HG02970 (cell line): ENCODE data around the gene GPC5.
"Not testable (repeated sequence)": the region's sequence is repeated elsewhere in the genome, so short reads cannot be mapped to it uniquely, and the experiment has no call there.

Source experiments
- ATAC-seq: cut with Tn5 transposase; IDR thresholded peaks from one replicate; pipeline ENCODE4 v1.9.1; 2021; ENCODE audit warnings: mild to moderate bottlenecking, moderate library complexity, moderate number of reproducible peaks; ENCODE audit not compliant: unreplicated experiment, low FRiP score

The GPC5 gene

GRCh38 chr13:92842145-92842544, 1443.7 kb downstream of the GPC5 start:
- ATAC-seq: no peak

DNA sequence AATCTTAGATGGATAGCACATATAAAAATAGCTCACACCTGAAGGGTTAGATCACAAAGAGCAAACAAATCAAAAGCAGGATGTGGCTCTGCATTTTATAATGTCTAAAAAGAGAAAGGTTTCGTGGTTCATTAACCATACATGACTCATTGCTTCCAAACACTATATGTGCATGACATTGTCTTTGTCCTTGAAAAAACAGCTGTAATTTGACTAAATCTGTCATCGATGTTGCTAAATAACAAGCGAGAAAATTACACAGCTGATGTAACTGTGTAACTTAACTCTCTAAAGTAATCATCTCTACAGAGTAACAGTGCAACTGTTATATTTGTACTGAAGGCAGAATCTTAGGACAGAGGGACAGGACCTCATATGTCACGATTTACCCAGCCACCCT, 1445.1 kb downstream of the GPC5 start:
- peak; percentile 59 for ATAC-seq

GRCh38 chr13:92849381-92849780, 1451.0 kb downstream of the GPC5 start:
- ATAC-seq: no peak

GRCh38 chr13:92864584-92865284, 1466.3 kb downstream of the GPC5 start:
- ATAC-seq: no peak

DNA sequence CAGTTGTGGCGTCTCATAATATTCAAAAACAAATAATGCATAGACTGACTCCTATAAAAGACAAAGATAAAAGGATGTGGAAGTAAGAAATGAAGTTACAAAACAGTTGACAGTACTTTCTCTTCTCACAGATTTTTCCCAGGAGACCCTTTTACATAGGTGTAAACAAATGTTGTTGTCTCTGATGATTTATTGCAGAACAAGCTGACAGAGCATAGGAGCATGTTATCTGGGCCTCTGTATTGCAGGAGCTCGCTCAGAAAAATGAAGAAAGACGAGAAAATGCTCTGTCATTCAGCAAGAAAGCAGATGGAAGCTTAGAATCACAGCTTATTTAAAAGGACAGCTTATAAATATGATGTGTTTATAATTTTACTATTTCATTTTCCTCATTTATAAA, 1474.6 kb downstream of the GPC5 start:
- no peak for ATAC-seq

DNA sequence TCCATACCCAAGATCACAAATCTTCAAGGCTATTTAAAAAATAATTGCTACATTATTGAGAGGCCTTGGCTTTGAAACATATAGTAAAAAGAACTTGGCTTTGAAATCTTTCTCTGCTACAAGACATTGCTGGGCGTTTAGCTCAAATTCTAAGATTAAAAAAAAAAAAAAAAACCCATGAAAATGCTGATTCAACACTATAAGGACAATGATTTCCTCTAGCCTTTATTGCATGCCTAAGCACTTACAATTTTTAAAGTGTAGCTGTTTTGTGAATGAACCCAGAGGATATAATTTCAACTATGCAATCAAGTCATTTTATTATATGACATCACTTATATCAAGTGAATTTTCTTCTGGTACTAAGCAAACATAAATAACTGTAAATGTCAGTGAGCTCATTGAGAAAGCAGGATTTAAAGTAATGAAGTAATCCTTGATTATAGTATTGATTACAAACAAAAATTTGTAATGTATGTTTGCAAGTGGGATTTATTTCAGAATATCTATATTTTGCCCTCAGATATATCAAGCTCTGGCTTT, 1488.2 kb downstream of the GPC5 start:
- ATAC-seq: no peak

DNA sequence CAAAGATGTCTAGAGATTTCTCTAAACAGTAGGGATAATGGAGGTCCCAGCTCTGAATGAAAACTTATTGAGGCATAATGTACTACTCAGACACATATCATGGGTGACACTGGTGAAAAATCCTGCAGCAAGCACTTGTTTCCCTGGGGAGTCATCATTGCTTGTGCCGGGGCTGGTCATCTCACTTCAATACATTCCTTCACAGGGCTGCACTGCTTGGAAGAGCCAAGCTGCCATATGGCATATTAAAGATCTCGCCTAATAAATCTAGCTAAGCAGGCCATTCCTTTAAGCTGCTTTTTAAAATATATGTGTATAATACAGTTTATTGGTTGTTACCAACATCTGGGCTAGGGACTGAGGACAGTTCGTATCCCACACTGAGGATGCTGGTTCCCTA, 1496.0 kb downstream of the GPC5 start:
- ATAC-seq: no peak

GRCh38 chr13:92896842-92897241, 1498.4 kb downstream of the GPC5 start:
- ATAC-seq: no peak

GRCh38 chr13:92898946-92899345, 1500.5 kb downstream of the GPC5 start:
- not testable (repeated sequence) for ATAC-seq

GRCh38 chr13:92900446-92900845, 1502.0 kb downstream of the GPC5 start:
- ATAC-seq: no peak

- no peak for ATAC-seq
Measured at GRCh38 chr13:92901739-92902138, 1503.3 kb downstream of the GPC5 start.

DNA sequence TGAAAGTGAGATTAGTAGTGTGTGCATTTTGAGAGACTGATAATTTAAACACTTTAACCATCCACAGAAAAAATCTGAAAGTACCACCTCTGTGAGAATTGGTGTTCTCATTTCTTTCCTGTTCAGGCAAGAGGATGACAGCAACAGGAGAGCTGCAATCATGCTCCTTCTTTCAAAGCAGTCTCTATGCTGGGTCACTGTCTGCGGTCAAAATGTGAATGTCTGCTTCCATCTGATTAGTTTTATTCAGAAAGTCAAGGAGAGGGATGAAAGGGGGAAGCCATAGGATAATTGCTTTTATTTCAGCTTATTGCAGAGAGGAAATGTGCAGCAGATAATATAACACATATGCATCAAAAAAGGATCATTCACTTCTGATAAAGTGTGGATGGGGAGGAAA, 1514.2 kb downstream of the GPC5 start:
- ATAC-seq: no peak

GRCh38 chr13:92913840-92914239, 1515.4 kb downstream of the GPC5 start:
- ATAC-seq: no peak
